SK-N-SH (cell line): ENCODE results near the gene DNASE1L3. TPM values are rescaled to one million over a fixed set of nuclear protein-coding genes. Genes with fewer than 3 reads are reported as not detected.

Experiments used
- CTCF ChIA-PET: fragments of 300-600, 350-600 bp; formaldehyde crosslinking; extraction: SDS; loops from one replicate; lab custom pipeline; 2021; lab: Yijun Ruan, JAX
- POLR2A ChIA-PET: fragments of 350-600 bp; sonication (Branson Sonifier 250); formaldehyde crosslinking; extraction: SDS; loops from one replicate; lab custom pipeline; 2020; ENCODE audit warnings: antibody characterized with exemption, inconsistent platforms; lab: Yijun Ruan, JAX
- DNase-seq: peaks from one replicate; pipeline ENCODE4 v3.0.0; 2012
- H2AFZ ChIP-seq: fragments of 200-600 bp; sonication (generic); 2 replicates; pipeline ENCODE4 v1.8.1; 2016; ENCODE audit warnings: antibody characterized with exemption, mild to moderate bottlenecking, low read depth
- H3F3A ChIP-seq: fragments of 200-600 bp; sonication (generic); replicated peaks from 2 replicates; pipeline ENCODE3; 2016; ENCODE audit warnings: antibody characterized with exemption, mild to moderate bottlenecking; ENCODE audit not compliant: insufficient read depth
- H3K27ac ChIP-seq, 2 experiments: fragments of 200-500 bp in 1 of 2; fragments of 200-600 bp in 1 of 2; sonication (Bioruptor generic) in 1 of 2; sonication (generic), shearing (Covaris generic) in 1 of 2; 2 replicates each; pipeline versions ENCODE4 v1.5.1 to v1.6.1; 2014 to 2016; ENCODE audit warnings: low read depth in 2 of 2, inconsistent platforms in 1 of 2, low read length in 1 of 2, mild to moderate bottlenecking in 1 of 2, mixed read lengths in 1 of 2
- H3K27me3 ChIP-seq: fragments of 200-600 bp; sonication (generic), shearing (Covaris generic); 2 replicates; pipeline ENCODE4 v1.6.1; 2016; ENCODE audit warnings: mixed run types; ENCODE audit not compliant: insufficient read depth
- H3K36me3 ChIP-seq, 2 experiments: fragments of 200-500 bp in 1 of 2; fragments of 200-600 bp in 1 of 2; sonication (Bioruptor generic) in 1 of 2; sonication (generic) in 1 of 2; replicated peaks in 1 of 2; 2 replicates each; pipeline versions ENCODE3 to v1.5.1; 2014 to 2016; ENCODE audit warnings: low read length in 1 of 2, mild to moderate bottlenecking in 1 of 2; ENCODE audit not compliant: insufficient read depth in 2 of 2, control insufficient read depth in 1 of 2
- H3K4me1 ChIP-seq, 2 experiments: fragments of 200-500 bp in 1 of 2; fragments of 200-600 bp in 1 of 2; sonication (Bioruptor generic) in 1 of 2; sonication (generic), shearing (Covaris generic) in 1 of 2; 2 replicates each; pipeline versions ENCODE4 v1.5.1 to v1.6.1; 2014 to 2016; ENCODE audit warnings: low read depth in 1 of 2, low read length in 1 of 2, mixed run types in 1 of 2; ENCODE audit not compliant: insufficient read depth in 2 of 2, control insufficient read depth in 1 of 2
- H3K4me2 ChIP-seq: fragments of 200-600 bp; sonication (generic), shearing (Covaris generic); 2 replicates; pipeline ENCODE4 v1.6.1; 2017; ENCODE audit warnings: mixed run types
- H3K4me3 ChIP-seq, 2 experiments: fragments of 200-500 bp in 1 of 2; fragments of 200-600 bp in 1 of 2; sonication (Bioruptor generic) in 1 of 2; sonication (generic), shearing (Covaris generic) in 1 of 2; 2 replicates each; pipeline versions ENCODE4 v1.5.1 to v1.8.1; 2014 to 2016; ENCODE audit warnings: low read depth in 2 of 2, inconsistent platforms in 1 of 2, low read length in 1 of 2, mild to moderate bottlenecking in 1 of 2, mixed read lengths in 1 of 2, moderate library complexity in 1 of 2
- H3K79me2 ChIP-seq: fragments of 200-600 bp; sonication (generic); 2 replicates; pipeline ENCODE4 v1.8.1; 2017; ENCODE audit warnings: mild to moderate bottlenecking; ENCODE audit not compliant: insufficient read depth
- H3K9ac ChIP-seq: fragments of 200-600 bp; sonication (generic); 2 replicates; pipeline ENCODE4 v1.6.1; 2017; ENCODE audit warnings: mixed run types
- H3K9me2 ChIP-seq: fragments of 200-600 bp; sonication (generic); 2 replicates; pipeline ENCODE4 v1.6.1; 2017; ENCODE audit warnings: mixed run types
- H3K9me3 ChIP-seq: fragments of 200-600 bp; sonication (generic); 2 replicates; pipeline ENCODE4 v1.6.1; 2017; ENCODE audit warnings: mixed run types, mild to moderate bottlenecking, moderate library complexity
- H4K20me1 ChIP-seq: fragments of 200-600 bp; sonication (generic); 2 replicates; pipeline ENCODE4 v1.6.1; 2017; ENCODE audit warnings: mild to moderate bottlenecking, mixed run types; ENCODE audit not compliant: insufficient read depth
- ELF1 ChIP-seq: IDR thresholded peaks from 2 replicates; pipeline ENCODE4 v1.4.0; 2012
- EZH2phosphoT487 ChIP-seq: fragments of 200-600 bp; sonication (generic); IDR thresholded peaks from 2 replicates; pipeline ENCODE4 v1.6.1; 2017; ENCODE audit warnings: low read depth, mixed run types, mild to moderate bottlenecking, antibody characterized with exemption, moderate library complexity, borderline replicate concordance
- JUND ChIP-seq: IDR thresholded peaks from 2 replicates; pipeline ENCODE4 v1.4.0; 2012
- MEF2A ChIP-seq: IDR thresholded peaks from 2 replicates; pipeline ENCODE4 v1.4.0; 2012; ENCODE audit warnings: low read depth, borderline replicate concordance
- MXI1 ChIP-seq: IDR thresholded peaks from 2 replicates; pipeline ENCODE4 v1.6.1; 2012; ENCODE audit warnings: mild to moderate bottlenecking, low read depth, low read length, improper control_type of control experiment
- NFIC ChIP-seq: IDR thresholded peaks from 2 replicates; pipeline ENCODE4 v1.4.0; 2012; ENCODE audit warnings: borderline replicate concordance
- RAD21 ChIP-seq: IDR thresholded peaks from 2 replicates; pipeline ENCODE4 v1.6.1; 2012; ENCODE audit warnings: mild to moderate bottlenecking, low read length
- YY1 ChIP-seq: IDR thresholded peaks from 2 replicates; pipeline ENCODE4 v1.4.0; 2012; ENCODE audit warnings: low read depth, mild to moderate bottlenecking
- WGBS: methylation state at CpG from one replicate; pipeline ENCODE4 v1.1.6; 2017; ENCODE audit warnings: low lambda C conversion rate; 5-methylcytosine and 5-hydroxymethylcytosine counted together
- polyA plus RNA-seq, 3 experiments: library from polyadenylated mRNA; depleted of rRNA; stranded (reverse); fragments of >200 nt; gene quantifications; 2 replicates each; pipeline ENCODE4 v1.2.3, GENCODE V29; 2012
- TF ChIP-seq, protein P1 (sequence below): IDR thresholded peaks from 2 replicates; pipeline ENCODE4 v1.6.1; 2012; ENCODE audit warnings: mild to moderate bottlenecking, low read depth, low read length, moderate library complexity
- TF ChIP-seq, protein P2 (sequence below): IDR thresholded peaks from 2 replicates; pipeline ENCODE4 v1.4.0; 2012; ENCODE audit warnings: low read depth, borderline replicate concordance

DNASE1L3 gene
- polyA plus RNA-seq, 1 of the 3 experiments (the other 2 are of a cell fraction), result not detected

DNA sequence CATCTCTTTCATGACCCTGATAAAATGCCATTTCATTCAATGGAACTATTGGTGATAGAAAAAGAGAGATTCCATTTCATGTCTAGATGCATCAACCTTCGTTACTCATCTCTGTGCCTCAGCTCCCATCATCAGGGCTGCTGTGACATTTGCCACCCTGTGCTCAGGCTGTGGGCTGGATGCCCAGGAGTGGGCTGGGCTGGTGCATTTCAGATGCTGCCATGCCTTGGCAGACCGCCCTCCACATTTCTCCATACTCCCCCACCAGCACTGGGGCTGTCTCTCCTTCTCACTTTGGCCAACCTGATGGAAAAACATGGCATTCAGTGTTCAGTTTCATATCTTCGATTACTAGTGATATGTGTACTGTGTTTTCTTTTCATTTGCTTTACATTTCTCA, 59.1 kb downstream of the DNASE1L3 start (continued):
- TF ChIP-seq, protein P1, sequence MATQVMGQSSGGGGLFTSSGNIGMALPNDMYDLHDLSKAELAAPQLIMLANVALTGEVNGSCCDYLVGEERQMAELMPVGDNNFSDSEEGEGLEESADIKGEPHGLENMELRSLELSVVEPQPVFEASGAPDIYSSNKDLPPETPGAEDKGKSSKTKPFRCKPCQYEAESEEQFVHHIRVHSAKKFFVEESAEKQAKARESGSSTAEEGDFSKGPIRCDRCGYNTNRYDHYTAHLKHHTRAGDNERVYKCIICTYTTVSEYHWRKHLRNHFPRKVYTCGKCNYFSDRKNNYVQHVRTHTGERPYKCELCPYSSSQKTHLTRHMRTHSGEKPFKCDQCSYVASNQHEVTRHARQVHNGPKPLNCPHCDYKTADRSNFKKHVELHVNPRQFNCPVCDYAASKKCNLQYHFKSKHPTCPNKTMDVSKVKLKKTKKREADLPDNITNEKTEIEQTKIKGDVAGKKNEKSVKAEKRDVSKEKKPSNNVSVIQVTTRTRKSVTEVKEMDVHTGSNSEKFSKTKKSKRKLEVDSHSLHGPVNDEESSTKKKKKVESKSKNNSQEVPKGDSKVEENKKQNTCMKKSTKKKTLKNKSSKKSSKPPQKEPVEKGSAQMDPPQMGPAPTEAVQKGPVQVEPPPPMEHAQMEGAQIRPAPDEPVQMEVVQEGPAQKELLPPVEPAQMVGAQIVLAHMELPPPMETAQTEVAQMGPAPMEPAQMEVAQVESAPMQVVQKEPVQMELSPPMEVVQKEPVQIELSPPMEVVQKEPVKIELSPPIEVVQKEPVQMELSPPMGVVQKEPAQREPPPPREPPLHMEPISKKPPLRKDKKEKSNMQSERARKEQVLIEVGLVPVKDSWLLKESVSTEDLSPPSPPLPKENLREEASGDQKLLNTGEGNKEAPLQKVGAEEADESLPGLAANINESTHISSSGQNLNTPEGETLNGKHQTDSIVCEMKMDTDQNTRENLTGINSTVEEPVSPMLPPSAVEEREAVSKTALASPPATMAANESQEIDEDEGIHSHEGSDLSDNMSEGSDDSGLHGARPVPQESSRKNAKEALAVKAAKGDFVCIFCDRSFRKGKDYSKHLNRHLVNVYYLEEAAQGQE, result no peak
- TF ChIP-seq JUND (no peak), ELF1 (no peak), MEF2A (no peak), RAD21 (no peak), YY1 (no peak), MXI1 (no peak), NFIC (no peak), EZH2phosphoT487 (no peak)

DNA sequence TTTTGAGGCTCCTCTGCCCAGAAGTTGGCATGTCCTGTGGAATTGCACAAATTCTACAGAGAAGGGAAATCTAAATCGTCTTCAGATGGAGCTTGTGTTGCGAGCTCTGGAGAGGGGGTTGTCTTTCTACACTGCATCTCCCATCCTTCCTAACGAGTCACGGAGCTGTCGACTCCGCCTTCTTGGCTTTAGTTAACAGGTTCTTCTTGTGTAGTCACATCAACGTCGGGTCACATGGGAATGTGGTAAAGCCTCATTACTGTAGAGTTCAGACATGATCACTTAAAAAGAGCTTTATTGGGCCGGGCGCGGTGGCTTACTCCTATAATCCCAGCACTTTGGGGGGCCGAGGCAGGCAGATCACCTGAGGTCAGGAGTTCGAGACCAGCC, 60.0 kb downstream of the DNASE1L3 start:
- Histone ChIP-seq H3K36me3 (peaks cover 55 to 88% of the 10 kb centered on the region in 2 experiments), H3K79me2 (no peaks in the 10 kb centered on the region), H3K27ac (no peak overlapping the region), H3K9me3 (no peaks in the 10 kb centered on the region), H3K4me1 (no peaks in the 10 kb centered on the region), H4K20me1 (no peaks in the 10 kb centered on the region), H3K9me2 (no peaks in the 10 kb centered on the region), H3F3A (no peaks in the 10 kb centered on the region), H3K9ac (no peak overlapping the region), H3K27me3 (no peaks in the 10 kb centered on the region), H3K4me2 (no peak overlapping the region), H3K4me3 (no peak overlapping the region), H2AFZ (no peak overlapping the region)
- DNase-seq, result no peak
- ChIA-PET CTCF (interaction anchor here (0.6 to 1.2 kb wide), 2 partner anchors 143 to 442 kb away, joined by 3 to 4 read pairs; partner anchors contain the start of gene FLNB), POLR2A (no interaction called here)
- TF ChIP-seq, protein P2, sequence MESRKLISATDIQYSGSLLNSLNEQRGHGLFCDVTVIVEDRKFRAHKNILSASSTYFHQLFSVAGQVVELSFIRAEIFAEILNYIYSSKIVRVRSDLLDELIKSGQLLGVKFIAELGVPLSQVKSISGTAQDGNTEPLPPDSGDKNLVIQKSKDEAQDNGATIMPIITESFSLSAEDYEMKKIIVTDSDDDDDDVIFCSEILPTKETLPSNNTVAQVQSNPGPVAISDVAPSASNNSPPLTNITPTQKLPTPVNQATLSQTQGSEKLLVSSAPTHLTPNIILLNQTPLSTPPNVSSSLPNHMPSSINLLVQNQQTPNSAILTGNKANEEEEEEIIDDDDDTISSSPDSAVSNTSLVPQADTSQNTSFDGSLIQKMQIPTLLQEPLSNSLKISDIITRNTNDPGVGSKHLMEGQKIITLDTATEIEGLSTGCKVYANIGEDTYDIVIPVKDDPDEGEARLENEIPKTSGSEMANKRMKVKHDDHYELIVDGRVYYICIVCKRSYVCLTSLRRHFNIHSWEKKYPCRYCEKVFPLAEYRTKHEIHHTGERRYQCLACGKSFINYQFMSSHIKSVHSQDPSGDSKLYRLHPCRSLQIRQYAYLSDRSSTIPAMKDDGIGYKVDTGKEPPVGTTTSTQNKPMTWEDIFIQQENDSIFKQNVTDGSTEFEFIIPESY, result no peak
- 96% methylated on average over 13 of the region's 13 CpGs for WGBS
